ENCODE measurements around the gene GBA2.

DNA sequence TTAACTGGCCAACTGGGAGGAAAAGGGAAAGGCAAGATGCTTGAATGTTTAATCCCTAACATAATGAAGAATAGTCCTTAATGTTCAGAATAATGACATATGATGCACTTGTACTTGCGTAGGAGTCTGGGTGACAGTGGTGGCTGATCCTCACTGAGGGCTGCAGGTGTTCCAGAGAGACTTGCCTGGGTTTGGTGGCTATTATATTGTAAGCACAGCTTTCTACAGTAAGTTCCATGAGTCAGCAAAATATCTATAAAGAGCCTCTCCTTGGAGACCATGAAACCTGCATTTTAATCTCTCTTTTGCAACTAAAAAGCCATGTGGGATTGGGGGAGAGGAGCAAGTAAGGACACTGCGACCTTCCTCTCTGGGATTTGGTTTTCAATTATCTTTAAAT lies 40.5 kb upstream of the GBA2 start:
- TF ChIP-seq, protein P1, sequence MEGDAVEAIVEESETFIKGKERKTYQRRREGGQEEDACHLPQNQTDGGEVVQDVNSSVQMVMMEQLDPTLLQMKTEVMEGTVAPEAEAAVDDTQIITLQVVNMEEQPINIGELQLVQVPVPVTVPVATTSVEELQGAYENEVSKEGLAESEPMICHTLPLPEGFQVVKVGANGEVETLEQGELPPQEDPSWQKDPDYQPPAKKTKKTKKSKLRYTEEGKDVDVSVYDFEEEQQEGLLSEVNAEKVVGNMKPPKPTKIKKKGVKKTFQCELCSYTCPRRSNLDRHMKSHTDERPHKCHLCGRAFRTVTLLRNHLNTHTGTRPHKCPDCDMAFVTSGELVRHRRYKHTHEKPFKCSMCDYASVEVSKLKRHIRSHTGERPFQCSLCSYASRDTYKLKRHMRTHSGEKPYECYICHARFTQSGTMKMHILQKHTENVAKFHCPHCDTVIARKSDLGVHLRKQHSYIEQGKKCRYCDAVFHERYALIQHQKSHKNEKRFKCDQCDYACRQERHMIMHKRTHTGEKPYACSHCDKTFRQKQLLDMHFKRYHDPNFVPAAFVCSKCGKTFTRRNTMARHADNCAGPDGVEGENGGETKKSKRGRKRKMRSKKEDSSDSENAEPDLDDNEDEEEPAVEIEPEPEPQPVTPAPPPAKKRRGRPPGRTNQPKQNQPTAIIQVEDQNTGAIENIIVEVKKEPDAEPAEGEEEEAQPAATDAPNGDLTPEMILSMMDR (IDR thresholded peaks at IDR 0.05) = no peak
- no peak for TF ChIP-seq POLR2A (IDR thresholded peaks at IDR 0.05)
